HepG2 (cell line): ENCODE results near the gene SPRED2. TPM values are rescaled to one million over a fixed set of nuclear protein-coding genes. Genes with fewer than 3 reads are reported as not detected.

Source experiments
- DMTF1 ChIP-seq: sonication (generic); formaldehyde crosslinking; IDR thresholded peaks from 2 replicates; pipeline ENCODE4 v1.4.0; 2020; ENCODE audit warnings: mild to moderate bottlenecking, missing genetic modification reagents
- DNMT1 ChIP-seq: sonication (generic); formaldehyde crosslinking; IDR thresholded peaks from 2 replicates; pipeline ENCODE4 v1.5.1; 2020; ENCODE audit warnings: mild to moderate bottlenecking, missing genetic modification reagents
- DR1 ChIP-seq: sonication (generic); formaldehyde crosslinking; IDR thresholded peaks from 2 replicates; pipeline ENCODE4 v1.8.0; 2021; ENCODE audit warnings: mild to moderate bottlenecking, missing genetic modification reagents, inconsistent platforms
- HHEX ChIP-seq: IDR thresholded peaks from 2 replicates; pipeline ENCODE4 v1.6.1; 2016; ENCODE audit warnings: control low read depth
- HNRNPH1 ChIP-seq: fragments of 200-400 bp; formaldehyde crosslinking; optimal IDR thresholded peaks from 2 replicates; pipeline ENCODE3; 2017; ENCODE audit warnings: mild to moderate bottlenecking, low read depth, low read length
- KAT2B ChIP-seq: fragments of 150-350 bp; IDR thresholded peaks from 2 replicates; pipeline ENCODE4 v1.6.1; 2014; ENCODE audit warnings: low read depth, low read length, borderline replicate concordance
- MXD1 ChIP-seq: sonication (generic); formaldehyde crosslinking; IDR thresholded peaks from 2 replicates; pipeline ENCODE4 v1.4.0; 2020; ENCODE audit warnings: mild to moderate bottlenecking, missing genetic modification reagents
- POGK ChIP-seq: sonication (generic); formaldehyde crosslinking; conservative IDR thresholded peaks from 2 replicates; pipeline ENCODE4 v1.8.0; 2022; ENCODE audit warnings: mild to moderate bottlenecking, moderate library complexity, missing genetic modification reagents
- RBM22 ChIP-seq: fragments of 200-400 bp; formaldehyde crosslinking; optimal IDR thresholded peaks from 2 replicates; pipeline ENCODE3; 2017; ENCODE audit warnings: mild to moderate bottlenecking, low read length, moderate library complexity
- YEATS2 ChIP-seq: sonication (generic); formaldehyde crosslinking; IDR thresholded peaks from 2 replicates; pipeline ENCODE4 v1.4.0; 2020; ENCODE audit warnings: missing genetic modification reagents, borderline replicate concordance
- ZBTB2 ChIP-seq: sonication (generic); formaldehyde crosslinking; IDR thresholded peaks from 2 replicates; pipeline ENCODE4 v1.8.0; 2022; ENCODE audit warnings: low read depth, missing genetic modification reagents
- ZBTB21 ChIP-seq: sonication (generic); formaldehyde crosslinking; IDR thresholded peaks from 2 replicates; pipeline ENCODE4 v1.4.0; 2020; ENCODE audit warnings: missing genetic modification reagents
- ZNF251 ChIP-seq: sonication (generic); formaldehyde crosslinking; IDR thresholded peaks from 2 replicates; pipeline ENCODE4 v1.9.0; 2021; ENCODE audit warnings: mild to moderate bottlenecking, missing genetic modification reagents
- ZNF337 ChIP-seq: sonication (generic); formaldehyde crosslinking; IDR thresholded peaks from 2 replicates; pipeline ENCODE4 v1.5.1; 2020; ENCODE audit warnings: missing genetic modification reagents, low read depth, mild to moderate bottlenecking, borderline replicate concordance
- ZNF570 ChIP-seq: sonication (generic); formaldehyde crosslinking; IDR thresholded peaks from 2 replicates; pipeline ENCODE4 v1.4.0; 2020; ENCODE audit warnings: mild to moderate bottlenecking, missing genetic modification reagents, borderline replicate concordance
- ZNF572 ChIP-seq: sonication (generic); formaldehyde crosslinking; IDR thresholded peaks from 2 replicates; pipeline ENCODE4 v1.5.1; 2020; ENCODE audit warnings: mild to moderate bottlenecking, missing genetic modification reagents
- ZNF776 ChIP-seq: sonication (generic); formaldehyde crosslinking; IDR thresholded peaks from 2 replicates; pipeline ENCODE4 v1.4.0; 2020; ENCODE audit warnings: mild to moderate bottlenecking, missing genetic modification reagents
- ZNF816 ChIP-seq: sonication (generic); formaldehyde crosslinking; IDR thresholded peaks from 2 replicates; pipeline ENCODE4 v1.8.0; 2022; ENCODE audit warnings: missing genetic modification reagents, mild to moderate bottlenecking, borderline replicate concordance
- polyA plus RNA-seq, 8 experiments: library from polyadenylated mRNA; depleted of rRNA in 3 of 8; stranded (reverse) in 7 of 8; unstranded in 1 of 8; fragments of >200 nt; fragmentation: Illumina TruSeq in 4 of 8; extraction: Trizol in 4 of 8; gene quantifications; 2 replicates each; pipeline versions ENCODE4 v1.2.1 to v1.2.3, GENCODE V29; 2011 to 2016; ENCODE audit warnings: low read depth in 4 of 8, missing spikeins in 1 of 8, mixed read lengths in 1 of 8; ENCODE audit not compliant: insufficient read depth in 1 of 8
- total RNA-seq, 5 experiments: library from RNA; depleted of rRNA; stranded (reverse); fragments of >200 nt; fragmentation: Illumina TruSeq; extraction: Trizol; gene quantifications; 2 replicates each; pipeline ENCODE4 v1.2.3, GENCODE V29; 2016; ENCODE audit warnings: low read depth in 1 of 5

SPRED2 gene
- total and polyA plus RNA-seq, 2 of the 13 experiments (the other 11 are each of a cell fraction or from before 2014, with no cell fraction given): 13.0 to 37.0 TPM

- TF ChIP-seq MXD1 (CRISPR knock-in tag) (no peak; the same call in 1 of the 2 replicates), YEATS2 (CRISPR knock-in tag) (no peak), RBM22 (no peak), ZBTB2 (no peak), DNMT1 (CRISPR knock-in tag) (no peak), HNRNPH1 (no peak), ZNF816 (CRISPR knock-in tag) (0 out of 2 replicates have a peak, but pooled peaks have one; percentile 36), ZNF572 (CRISPR knock-in tag) (no peak), ZNF337 (CRISPR knock-in tag) (no peak), DMTF1 (CRISPR knock-in tag) (no peak), ZNF570 (CRISPR knock-in tag) (no peak), ZNF776 (CRISPR knock-in tag) (no peak), DR1 (CRISPR knock-in tag) (no peak), ZBTB21 (CRISPR knock-in tag) (no peak), KAT2B (peak; percentile 18; the same call in 1 of the 2 replicates), HHEX (CRISPR knock-in tag) (no peak), POGK (CRISPR knock-in tag) (no peak), ZNF251 (no peak)
These were observed 2.4 kb downstream of the SPRED2 start (continued) for GRCh38 chr2:65429786-65430602.
